Panc1 (cell line): ENCODE data around the gene GAPVD1.
"Not testable (repeated sequence)": the region's sequence is repeated elsewhere in the genome, so short reads cannot be mapped to it uniquely, and the experiment has no call there.

Experiments used
- POLR2AphosphoS5 ChIP-seq: IDR thresholded peaks from 2 replicates; pipeline ENCODE4 v1.6.1; 2012; ENCODE audit warnings: mild to moderate bottlenecking, low read depth, low read length, moderate library complexity
- SIN3A ChIP-seq: IDR thresholded peaks from 2 replicates; pipeline ENCODE4 v1.6.1; 2012; ENCODE audit warnings: low read depth, mild to moderate bottlenecking, low read length, moderate library complexity, borderline replicate concordance; ENCODE audit not compliant: insufficient read depth
- TF ChIP-seq, protein P1 (sequence below): fragments of 450-650 bp; IDR thresholded peaks from 2 replicates; pipeline ENCODE4 v1.5.1; 2017; ENCODE audit warnings: mild to moderate bottlenecking
- TF ChIP-seq, protein P2 (sequence below), 2 experiments: IDR thresholded peaks; 2 replicates each; pipeline ENCODE4 v1.6.1; 2011 to 2012; ENCODE audit warnings: low read depth in 2 of 2, control low read depth in 1 of 2, low read length in 1 of 2, mild to moderate bottlenecking in 1 of 2, moderate library complexity in 1 of 2; ENCODE audit not compliant: insufficient read depth in 1 of 2

DNA sequence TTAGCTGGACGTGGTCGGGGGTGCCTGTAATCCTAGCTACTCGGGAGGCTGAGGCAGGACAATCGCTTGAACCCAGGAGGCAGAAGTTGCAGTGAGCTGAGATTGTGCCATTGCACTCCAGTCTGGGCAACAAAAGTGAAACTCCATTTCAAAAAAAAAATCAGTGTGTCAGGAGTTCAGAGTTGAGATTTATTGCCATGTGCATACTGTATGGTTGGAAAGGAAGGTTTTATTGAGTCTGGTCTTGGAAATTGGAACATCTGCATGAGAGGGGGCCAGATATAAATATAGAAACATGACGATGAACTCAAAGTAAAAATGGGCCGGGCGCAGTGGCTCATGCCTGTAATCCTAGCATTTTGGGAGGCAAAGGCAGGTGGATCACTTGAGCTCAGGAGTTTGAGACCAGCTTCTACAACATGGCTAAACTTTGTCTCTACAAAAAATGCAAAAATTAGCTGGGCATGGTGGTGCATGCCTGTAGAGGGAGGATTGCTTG is 25.4 kb downstream of the GAPVD1 start:
- TF ChIP-seq, protein P1, sequence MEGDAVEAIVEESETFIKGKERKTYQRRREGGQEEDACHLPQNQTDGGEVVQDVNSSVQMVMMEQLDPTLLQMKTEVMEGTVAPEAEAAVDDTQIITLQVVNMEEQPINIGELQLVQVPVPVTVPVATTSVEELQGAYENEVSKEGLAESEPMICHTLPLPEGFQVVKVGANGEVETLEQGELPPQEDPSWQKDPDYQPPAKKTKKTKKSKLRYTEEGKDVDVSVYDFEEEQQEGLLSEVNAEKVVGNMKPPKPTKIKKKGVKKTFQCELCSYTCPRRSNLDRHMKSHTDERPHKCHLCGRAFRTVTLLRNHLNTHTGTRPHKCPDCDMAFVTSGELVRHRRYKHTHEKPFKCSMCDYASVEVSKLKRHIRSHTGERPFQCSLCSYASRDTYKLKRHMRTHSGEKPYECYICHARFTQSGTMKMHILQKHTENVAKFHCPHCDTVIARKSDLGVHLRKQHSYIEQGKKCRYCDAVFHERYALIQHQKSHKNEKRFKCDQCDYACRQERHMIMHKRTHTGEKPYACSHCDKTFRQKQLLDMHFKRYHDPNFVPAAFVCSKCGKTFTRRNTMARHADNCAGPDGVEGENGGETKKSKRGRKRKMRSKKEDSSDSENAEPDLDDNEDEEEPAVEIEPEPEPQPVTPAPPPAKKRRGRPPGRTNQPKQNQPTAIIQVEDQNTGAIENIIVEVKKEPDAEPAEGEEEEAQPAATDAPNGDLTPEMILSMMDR: not testable (repeated sequence)
- TF ChIP-seq, protein P2, sequence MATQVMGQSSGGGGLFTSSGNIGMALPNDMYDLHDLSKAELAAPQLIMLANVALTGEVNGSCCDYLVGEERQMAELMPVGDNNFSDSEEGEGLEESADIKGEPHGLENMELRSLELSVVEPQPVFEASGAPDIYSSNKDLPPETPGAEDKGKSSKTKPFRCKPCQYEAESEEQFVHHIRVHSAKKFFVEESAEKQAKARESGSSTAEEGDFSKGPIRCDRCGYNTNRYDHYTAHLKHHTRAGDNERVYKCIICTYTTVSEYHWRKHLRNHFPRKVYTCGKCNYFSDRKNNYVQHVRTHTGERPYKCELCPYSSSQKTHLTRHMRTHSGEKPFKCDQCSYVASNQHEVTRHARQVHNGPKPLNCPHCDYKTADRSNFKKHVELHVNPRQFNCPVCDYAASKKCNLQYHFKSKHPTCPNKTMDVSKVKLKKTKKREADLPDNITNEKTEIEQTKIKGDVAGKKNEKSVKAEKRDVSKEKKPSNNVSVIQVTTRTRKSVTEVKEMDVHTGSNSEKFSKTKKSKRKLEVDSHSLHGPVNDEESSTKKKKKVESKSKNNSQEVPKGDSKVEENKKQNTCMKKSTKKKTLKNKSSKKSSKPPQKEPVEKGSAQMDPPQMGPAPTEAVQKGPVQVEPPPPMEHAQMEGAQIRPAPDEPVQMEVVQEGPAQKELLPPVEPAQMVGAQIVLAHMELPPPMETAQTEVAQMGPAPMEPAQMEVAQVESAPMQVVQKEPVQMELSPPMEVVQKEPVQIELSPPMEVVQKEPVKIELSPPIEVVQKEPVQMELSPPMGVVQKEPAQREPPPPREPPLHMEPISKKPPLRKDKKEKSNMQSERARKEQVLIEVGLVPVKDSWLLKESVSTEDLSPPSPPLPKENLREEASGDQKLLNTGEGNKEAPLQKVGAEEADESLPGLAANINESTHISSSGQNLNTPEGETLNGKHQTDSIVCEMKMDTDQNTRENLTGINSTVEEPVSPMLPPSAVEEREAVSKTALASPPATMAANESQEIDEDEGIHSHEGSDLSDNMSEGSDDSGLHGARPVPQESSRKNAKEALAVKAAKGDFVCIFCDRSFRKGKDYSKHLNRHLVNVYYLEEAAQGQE (IDR thresholded peaks at IDR 0.05; ENCODE audit: insufficient read depth in 1 of 2, low read depth in 2 of 2, low read length in 1 of 2): not testable (repeated sequence)
- not testable (repeated sequence) for TF ChIP-seq POLR2AphosphoS5, SIN3A
